Lower lobe of right lung (tissue), 2 donors: ENCODE data around the gene MEIOSIN. TPM values are rescaled to one million over a fixed set of nuclear protein-coding genes. Genes with fewer than 3 reads are reported as not detected.
A peak's percentile ranks its signal among the peaks of the same experiment; 100 is the strongest.

ENCODE experiments used
- ATAC-seq, 2 donors: fragments of 200-7000 bp; cut with Tn5 transposase; one replicate each; pipeline ENCODE4 v1.9.1; 2020 to 2022; ENCODE audit warnings: mild to moderate bottlenecking in 2 of 2, moderate library complexity in 2 of 2
- DNase-seq: peaks from one replicate; pipeline ENCODE4 v3.0.0-alpha.2; 2020
- H3K27ac ChIP-seq: fragments of 200-600 bp; one replicate; pipeline ENCODE4 v1.8.0; 2022
- H3K27me3 ChIP-seq: fragments of 200-600 bp; one replicate; pipeline ENCODE4 v1.8.0; 2022; ENCODE audit warnings: low read depth
- H3K36me3 ChIP-seq: fragments of 200-600 bp; one replicate; pipeline ENCODE4 v1.8.0; 2022; ENCODE audit warnings: mild to moderate bottlenecking
- H3K4me1 ChIP-seq: fragments of 200-600 bp; one replicate; pipeline ENCODE4 v1.8.0; 2022
- H3K4me3 ChIP-seq: fragments of 200-600 bp; one replicate; pipeline ENCODE4 v1.8.0; 2022; ENCODE audit warnings: mild to moderate bottlenecking
- H3K9me3 ChIP-seq: fragments of 200-600 bp; one replicate; pipeline ENCODE4 v1.8.0; 2022
- intact Hi-C: fragments of 100-400 bp; cut with DNase I; formaldehyde crosslinking; loops from one replicate; pipeline ENCODE4 v1.11.0; 2022
- total RNA-seq: library from RNA; stranded (reverse); fragmentation: NEBNext Ultra II Directional; extraction: Animal tissue kit (Norgen Biotek cat#: 25700); gene quantifications from one replicate; pipeline ENCODE4 v1.2.1, GENCODE V29; 2021
- TF ChIP-seq, protein P1 (sequence below): fragments of 200-600 bp; IDR thresholded peaks from one replicate; pipeline ENCODE4 v1.8.0; 2022; ENCODE audit warnings: antibody characterized with exemption, mild to moderate bottlenecking
- donor health status: DM: no; HTN: yes; CAD: no; lungs with severe emphysema.

Gene MEIOSIN
- total RNA-seq, 1 donor from 2014 or later, result not detected

DNA sequence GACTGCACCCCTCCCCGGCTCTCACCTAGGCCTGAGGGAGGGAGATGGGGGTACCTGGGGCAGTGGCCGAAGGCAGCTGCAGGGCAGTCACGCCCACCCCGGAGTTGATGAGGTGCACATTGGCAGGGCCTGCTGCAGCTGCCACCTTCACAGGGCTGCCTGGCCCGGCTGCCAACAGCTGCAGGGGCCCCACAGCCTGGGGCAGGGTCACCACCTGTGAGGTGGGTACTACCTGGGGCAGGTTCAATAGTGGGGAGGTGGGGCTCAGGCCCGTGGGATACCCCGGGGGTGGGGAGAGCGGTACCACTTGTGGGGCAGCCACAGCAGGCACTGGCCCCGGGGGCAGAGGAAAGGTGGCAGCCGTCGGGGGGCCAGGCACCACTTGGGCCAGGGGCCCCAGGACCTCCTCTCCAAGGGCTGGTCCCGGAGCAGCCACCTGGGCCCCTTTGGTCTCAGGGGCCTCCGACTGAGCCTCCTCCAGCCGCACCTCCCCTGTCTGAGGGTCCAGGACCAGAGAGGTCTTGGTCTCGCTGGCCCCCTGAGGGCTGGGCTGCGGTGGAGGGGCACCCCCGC is 33.1 kb downstream of the MEIOSIN start:
- Histone ChIP-seq H3K27ac (peak overlapping the region; percentile 89), H3K27me3 (peaks cover 15% of the 10 kb centered on the region), H3K9me3 (no peaks in the 10 kb centered on the region), H3K36me3 (peaks cover 2% of the 10 kb centered on the region), H3K4me1 (peaks cover 41% of the 10 kb centered on the region), H3K4me3 (peak overlapping the region; percentile 73)
- ATAC-seq (no peak), DNase-seq (no peak)
- TF ChIP-seq, protein P1, sequence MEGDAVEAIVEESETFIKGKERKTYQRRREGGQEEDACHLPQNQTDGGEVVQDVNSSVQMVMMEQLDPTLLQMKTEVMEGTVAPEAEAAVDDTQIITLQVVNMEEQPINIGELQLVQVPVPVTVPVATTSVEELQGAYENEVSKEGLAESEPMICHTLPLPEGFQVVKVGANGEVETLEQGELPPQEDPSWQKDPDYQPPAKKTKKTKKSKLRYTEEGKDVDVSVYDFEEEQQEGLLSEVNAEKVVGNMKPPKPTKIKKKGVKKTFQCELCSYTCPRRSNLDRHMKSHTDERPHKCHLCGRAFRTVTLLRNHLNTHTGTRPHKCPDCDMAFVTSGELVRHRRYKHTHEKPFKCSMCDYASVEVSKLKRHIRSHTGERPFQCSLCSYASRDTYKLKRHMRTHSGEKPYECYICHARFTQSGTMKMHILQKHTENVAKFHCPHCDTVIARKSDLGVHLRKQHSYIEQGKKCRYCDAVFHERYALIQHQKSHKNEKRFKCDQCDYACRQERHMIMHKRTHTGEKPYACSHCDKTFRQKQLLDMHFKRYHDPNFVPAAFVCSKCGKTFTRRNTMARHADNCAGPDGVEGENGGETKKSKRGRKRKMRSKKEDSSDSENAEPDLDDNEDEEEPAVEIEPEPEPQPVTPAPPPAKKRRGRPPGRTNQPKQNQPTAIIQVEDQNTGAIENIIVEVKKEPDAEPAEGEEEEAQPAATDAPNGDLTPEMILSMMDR, result no peak
- intact Hi-C loops, result no loop called here

DNA sequence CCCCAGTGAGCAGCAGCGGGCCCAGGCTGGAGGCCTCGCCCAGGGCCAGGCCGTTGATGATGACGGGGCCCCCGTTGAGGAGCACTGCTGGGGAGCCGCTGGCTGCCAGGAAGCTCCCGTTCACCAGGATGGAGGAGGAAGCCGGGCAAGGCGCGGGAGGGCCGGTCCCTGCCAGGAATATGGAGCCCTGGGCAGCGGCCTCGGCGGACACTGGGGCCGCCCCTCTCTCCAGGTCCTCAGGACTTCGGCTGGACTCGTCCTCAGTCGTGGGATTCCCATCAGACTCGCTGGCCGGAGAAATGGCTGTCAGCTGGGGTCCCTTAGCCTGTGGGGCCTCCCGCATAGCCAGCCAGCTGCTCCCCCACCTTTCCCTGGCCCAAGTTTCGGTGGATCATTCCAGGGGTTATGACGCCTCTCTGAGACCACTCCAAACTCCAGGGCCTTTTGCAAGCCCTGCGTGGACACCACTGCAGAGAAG is 33.7 kb downstream of the MEIOSIN start:
- no peak for DNase-seq
- peaks cover 43% of the 10 kb centered on the region for H3K4me1 ChIP-seq
- peak overlapping the region; percentile 89 for H3K27ac ChIP-seq
- TF ChIP-seq, protein P1, result no peak
- peaks cover 17% of the 10 kb centered on the region for H3K27me3 ChIP-seq
- H3K4me3 ChIP-seq, result peak overlapping the region; percentile 73
- no peak for ATAC-seq
- no peaks in the 10 kb centered on the region for H3K9me3 ChIP-seq
- H3K36me3 ChIP-seq, result peaks cover 4% of the 10 kb centered on the region
- intact Hi-C loops, result no loop called here

DNA sequence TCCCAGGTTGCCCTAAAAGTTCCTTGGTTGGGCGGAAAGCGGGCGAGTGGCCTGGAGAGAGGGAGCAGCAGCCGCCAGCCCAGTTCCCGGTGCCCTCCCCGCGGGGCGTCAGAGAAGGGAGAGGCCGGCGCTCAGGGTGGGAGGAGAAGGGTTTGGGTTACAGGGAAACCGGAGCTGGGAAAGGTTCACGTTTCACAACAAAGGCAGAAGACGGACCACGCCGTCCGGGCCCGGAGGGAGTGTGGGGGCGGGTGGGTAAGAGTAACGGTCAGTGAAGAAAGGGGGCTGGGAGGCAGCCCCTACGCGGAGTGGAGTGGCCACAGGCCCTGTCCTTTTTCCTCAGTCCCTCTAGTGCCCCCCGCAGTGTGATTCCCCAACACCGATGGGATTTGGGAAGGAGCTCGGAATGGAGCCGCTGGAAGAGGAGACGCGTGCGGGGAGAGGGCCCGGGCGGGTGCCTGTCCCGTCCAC is 34.2 kb downstream of the MEIOSIN start:
- TF ChIP-seq, protein P1, result no peak
- H3K27ac ChIP-seq, result peak overlapping the region; percentile 89
- ATAC-seq (peak; percentile 0 to 2), DNase-seq (peak; percentile 77)
- intact Hi-C loops, result no loop called here
- no peaks in the 10 kb centered on the region for H3K9me3 ChIP-seq
- H3K27me3 ChIP-seq, result peaks cover 18% of the 10 kb centered on the region
- peak overlapping the region; percentile 73 for H3K4me3 ChIP-seq
- H3K36me3 ChIP-seq, result peaks cover 4% of the 10 kb centered on the region
- peaks cover 43% of the 10 kb centered on the region for H3K4me1 ChIP-seq

DNA sequence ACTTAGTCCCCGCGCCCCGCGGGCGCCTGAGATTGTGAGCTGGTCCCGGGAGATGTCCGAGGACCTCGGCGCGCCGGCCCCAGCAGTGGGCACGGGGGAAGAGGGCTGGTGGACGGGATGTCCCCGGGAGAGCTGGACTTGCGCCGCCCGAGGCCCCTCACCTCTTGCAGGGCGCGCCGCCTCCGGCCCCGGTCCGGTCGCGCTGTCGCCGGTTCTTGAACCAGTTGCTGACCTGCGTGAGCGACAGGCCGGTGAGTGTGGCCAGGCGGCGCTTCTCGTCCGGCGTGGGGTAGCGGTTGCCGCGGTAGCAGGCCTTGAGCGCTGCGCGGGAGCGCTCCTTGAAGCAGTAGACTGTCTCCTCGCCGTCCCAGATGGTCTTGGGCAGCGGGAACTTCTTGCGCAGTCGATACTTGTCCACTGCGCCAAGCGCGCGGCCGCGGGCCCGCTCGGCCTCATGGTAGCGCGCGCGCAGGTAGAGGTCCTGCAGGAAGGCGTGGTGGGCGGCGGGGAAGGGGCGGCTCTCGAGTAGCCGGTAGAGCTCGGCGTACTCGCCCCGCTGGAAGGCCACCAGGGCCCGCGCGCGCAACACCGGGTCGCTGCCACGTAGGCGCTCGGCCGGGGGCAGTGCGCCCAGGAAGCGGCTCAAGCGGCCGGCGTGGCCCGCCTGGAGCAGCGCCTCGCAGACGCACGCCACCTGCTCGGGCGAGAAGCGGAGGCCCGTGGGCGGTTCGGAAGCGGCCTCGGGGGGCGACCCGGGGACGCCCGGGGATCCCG is 34.8 kb downstream of the MEIOSIN start:
- TF ChIP-seq, protein P1, result no peak
- Histone ChIP-seq H3K9me3 (no peaks in the 10 kb centered on the region), H3K27ac (peak overlapping the region; percentile 89), H3K27me3 (peaks cover 25% of the 10 kb centered on the region), H3K4me1 (peaks cover 43% of the 10 kb centered on the region), H3K36me3 (peaks cover 4% of the 10 kb centered on the region), H3K4me3 (peak overlapping the region; percentile 73)
- ATAC-seq, result peak; percentile 0 to 1
- DNase-seq, result peak; percentile 81
- intact Hi-C loops, result no loop called here

DNA sequence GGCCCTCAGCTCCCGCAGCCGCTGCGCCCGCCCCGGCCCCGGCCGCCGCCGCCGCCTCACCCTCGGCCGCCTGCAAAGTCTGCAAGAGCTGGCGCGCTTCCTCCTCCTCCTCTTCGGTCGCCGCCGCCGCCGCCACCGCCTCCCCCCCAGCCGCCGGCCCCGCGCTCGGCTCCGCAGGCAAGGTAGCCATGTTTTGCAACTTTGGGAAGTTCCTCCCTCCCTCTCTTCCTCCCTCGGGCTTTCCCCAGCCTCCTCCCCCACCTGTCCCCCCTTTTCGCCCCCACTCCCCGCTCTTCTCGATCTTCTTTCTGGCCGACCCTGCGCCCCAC is 35.4 kb downstream of the MEIOSIN start:
- peak; percentile 59 for DNase-seq
- peak in 1 of 2 donors; percentile 1 for ATAC-seq
- Histone ChIP-seq H3K27ac (peak overlapping the region; percentile 89), H3K36me3 (peaks cover 10% of the 10 kb centered on the region), H3K4me1 (peaks cover 43% of the 10 kb centered on the region), H3K4me3 (peak overlapping the region; percentile 73), H3K9me3 (no peaks in the 10 kb centered on the region), H3K27me3 (peaks cover 26% of the 10 kb centered on the region)
- TF ChIP-seq, protein P1, result no peak
- intact Hi-C loops, result no loop called here
